ENCODE measurements around the gene RIMS1.

DNA sequence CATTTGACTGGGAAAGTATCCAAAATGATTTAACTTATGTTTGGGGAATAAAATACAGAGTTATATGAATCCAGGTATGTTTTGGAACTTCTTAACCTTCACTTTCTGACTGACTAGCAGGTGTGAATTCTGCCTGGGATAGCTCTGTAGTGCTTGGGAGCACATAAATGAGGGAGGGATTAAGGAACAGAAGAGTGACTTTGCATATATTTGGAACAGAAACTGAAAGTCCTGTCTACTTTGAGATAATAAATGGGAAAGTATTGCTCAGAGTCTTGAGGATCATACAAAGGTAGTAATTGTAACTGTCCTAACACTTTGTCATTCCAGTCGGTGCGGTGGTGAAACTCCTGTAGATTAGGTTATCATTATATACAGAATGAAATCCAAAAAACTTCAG is 317.6 kb downstream of the RIMS1 start:
- TF ChIP-seq, protein P1, sequence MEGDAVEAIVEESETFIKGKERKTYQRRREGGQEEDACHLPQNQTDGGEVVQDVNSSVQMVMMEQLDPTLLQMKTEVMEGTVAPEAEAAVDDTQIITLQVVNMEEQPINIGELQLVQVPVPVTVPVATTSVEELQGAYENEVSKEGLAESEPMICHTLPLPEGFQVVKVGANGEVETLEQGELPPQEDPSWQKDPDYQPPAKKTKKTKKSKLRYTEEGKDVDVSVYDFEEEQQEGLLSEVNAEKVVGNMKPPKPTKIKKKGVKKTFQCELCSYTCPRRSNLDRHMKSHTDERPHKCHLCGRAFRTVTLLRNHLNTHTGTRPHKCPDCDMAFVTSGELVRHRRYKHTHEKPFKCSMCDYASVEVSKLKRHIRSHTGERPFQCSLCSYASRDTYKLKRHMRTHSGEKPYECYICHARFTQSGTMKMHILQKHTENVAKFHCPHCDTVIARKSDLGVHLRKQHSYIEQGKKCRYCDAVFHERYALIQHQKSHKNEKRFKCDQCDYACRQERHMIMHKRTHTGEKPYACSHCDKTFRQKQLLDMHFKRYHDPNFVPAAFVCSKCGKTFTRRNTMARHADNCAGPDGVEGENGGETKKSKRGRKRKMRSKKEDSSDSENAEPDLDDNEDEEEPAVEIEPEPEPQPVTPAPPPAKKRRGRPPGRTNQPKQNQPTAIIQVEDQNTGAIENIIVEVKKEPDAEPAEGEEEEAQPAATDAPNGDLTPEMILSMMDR (IDR thresholded peaks at IDR 0.05; ENCODE audit: insufficient read depth, low read length) = no peak
- TF ChIP-seq POLR2AphosphoS5 (IDR thresholded peaks at IDR 0.05; ENCODE audit: low read depth) (no peak), GABPA (IDR thresholded peaks at IDR 0.05; ENCODE audit: low read depth) (no peak)
- TF ChIP-seq, protein P2, sequence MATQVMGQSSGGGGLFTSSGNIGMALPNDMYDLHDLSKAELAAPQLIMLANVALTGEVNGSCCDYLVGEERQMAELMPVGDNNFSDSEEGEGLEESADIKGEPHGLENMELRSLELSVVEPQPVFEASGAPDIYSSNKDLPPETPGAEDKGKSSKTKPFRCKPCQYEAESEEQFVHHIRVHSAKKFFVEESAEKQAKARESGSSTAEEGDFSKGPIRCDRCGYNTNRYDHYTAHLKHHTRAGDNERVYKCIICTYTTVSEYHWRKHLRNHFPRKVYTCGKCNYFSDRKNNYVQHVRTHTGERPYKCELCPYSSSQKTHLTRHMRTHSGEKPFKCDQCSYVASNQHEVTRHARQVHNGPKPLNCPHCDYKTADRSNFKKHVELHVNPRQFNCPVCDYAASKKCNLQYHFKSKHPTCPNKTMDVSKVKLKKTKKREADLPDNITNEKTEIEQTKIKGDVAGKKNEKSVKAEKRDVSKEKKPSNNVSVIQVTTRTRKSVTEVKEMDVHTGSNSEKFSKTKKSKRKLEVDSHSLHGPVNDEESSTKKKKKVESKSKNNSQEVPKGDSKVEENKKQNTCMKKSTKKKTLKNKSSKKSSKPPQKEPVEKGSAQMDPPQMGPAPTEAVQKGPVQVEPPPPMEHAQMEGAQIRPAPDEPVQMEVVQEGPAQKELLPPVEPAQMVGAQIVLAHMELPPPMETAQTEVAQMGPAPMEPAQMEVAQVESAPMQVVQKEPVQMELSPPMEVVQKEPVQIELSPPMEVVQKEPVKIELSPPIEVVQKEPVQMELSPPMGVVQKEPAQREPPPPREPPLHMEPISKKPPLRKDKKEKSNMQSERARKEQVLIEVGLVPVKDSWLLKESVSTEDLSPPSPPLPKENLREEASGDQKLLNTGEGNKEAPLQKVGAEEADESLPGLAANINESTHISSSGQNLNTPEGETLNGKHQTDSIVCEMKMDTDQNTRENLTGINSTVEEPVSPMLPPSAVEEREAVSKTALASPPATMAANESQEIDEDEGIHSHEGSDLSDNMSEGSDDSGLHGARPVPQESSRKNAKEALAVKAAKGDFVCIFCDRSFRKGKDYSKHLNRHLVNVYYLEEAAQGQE (IDR thresholded peaks at IDR 0.05; ENCODE audit: insufficient replicate concordance, low read depth) = no peak
